ENCODE results near the gene FAM234B. TPM values are rescaled to one million over a fixed set of nuclear protein-coding genes. Genes with fewer than 3 reads are reported as not detected.

FAM234B gene
- total and polyA plus RNA-seq, 2 of the 8 experiments (the other 6 are each of a cell fraction or from before 2014, with no cell fraction given) = 12.5 to 29.1 TPM

GRCh38 chr12:13088496-13088895 lies 44.3 kb downstream of the FAM234B start (continued):
- TF ChIP-seq CTBP2 (IDR thresholded peaks at IDR 0.05; ENCODE audit: borderline replicate concordance, insufficient read depth, insufficient read length, low read length) (peak; percentile 51), RNF2 (IDR thresholded peaks at IDR 0.05; ENCODE audit: borderline replicate concordance, low read depth, low read length, missing control alignments, poor library complexity, severe bottlenecking) (no peak), NANOG (IDR thresholded peaks at IDR 0.05; ENCODE audit: insufficient read depth, low read depth, low read length, poor library complexity, severe bottlenecking) (peak; percentile 58), YY1 (IDR thresholded peaks at IDR 0.05; ENCODE audit: low read depth, low read length) (no peak), ATF2 (IDR thresholded peaks at IDR 0.05; ENCODE audit: low read length) (no peak), TCF12 (IDR thresholded peaks at IDR 0.05; ENCODE audit: low read depth, low read length) (peak; percentile 68; the same call in 1 of the 2 replicates), RFX5 (IDR thresholded peaks at IDR 0.05; ENCODE audit: borderline replicate concordance, low read depth, low read length) (no peak), KDM1A (IDR thresholded peaks at IDR 0.05; ENCODE audit: borderline replicate concordance, low read length) (no peak), POU5F1 (IDR thresholded peaks at IDR 0.05; ENCODE audit: low read depth, low read length) (peak; percentile 98), SAP30 (IDR thresholded peaks at IDR 0.05; ENCODE audit: insufficient read depth, insufficient replicate concordance, low read length) (no peak), PHF8 (conservative IDR thresholded peaks at IDR 0.05; ENCODE audit: low read depth, low read length) (no peak), POLR2AphosphoS5 (IDR thresholded peaks at IDR 0.05; ENCODE audit: low read depth, low read length) (no peak; the same call in 1 of the 2 replicates), ASH2L (IDR thresholded peaks at IDR 0.05; ENCODE audit: low read length) (peak; percentile 52), BRCA1 (IDR thresholded peaks at IDR 0.05; ENCODE audit: low read depth, low read length) (no peak), POLR2A (IDR thresholded peaks at IDR 0.05; ENCODE audit: control extremely low read depth in 1 of 2, low read depth in 2 of 2, low read length in 2 of 2) (peak; percentile 22 to 67), GABPA (IDR thresholded peaks at IDR 0.05; ENCODE audit: borderline replicate concordance, insufficient read depth, low read length) (no peak), RBBP5 (IDR thresholded peaks at IDR 0.05; ENCODE audit: borderline replicate concordance, low read depth, low read length) (peak; percentile 93), CREB1 (IDR thresholded peaks at IDR 0.05) (peak; percentile 32; the same call in 1 of the 2 replicates), GTF2F1 (IDR thresholded peaks at IDR 0.05; ENCODE audit: borderline replicate concordance, low read depth, low read length) (no peak), CHD2 (IDR thresholded peaks at IDR 0.05; ENCODE audit: low read length) (0 out of 2 replicates have a peak, but pooled peaks have one; percentile 29), MAX (IDR thresholded peaks at IDR 0.05) (peak; percentile 87), CBX8 (IDR thresholded peaks at IDR 0.05; ENCODE audit: borderline replicate concordance, low read depth, low read length) (no peak), RAD21 (IDR thresholded peaks at IDR 0.05 in 1 of 2, conservative IDR thresholded peaks at IDR 0.05 in 1 of 2; ENCODE audit: low read depth in 2 of 2, low read length in 2 of 2) (peak in 1 of 2 experiments; percentile 3; a peak in 1 of 4 replicates)
